ENCODE results near the gene FXYD7. TPM values are rescaled to one million over a fixed set of nuclear protein-coding genes. Genes with fewer than 3 reads are reported as not detected.

FXYD7 gene
- polyA plus RNA-seq, 3 donors, result 0.16 TPM; not detected in 2

DNA sequence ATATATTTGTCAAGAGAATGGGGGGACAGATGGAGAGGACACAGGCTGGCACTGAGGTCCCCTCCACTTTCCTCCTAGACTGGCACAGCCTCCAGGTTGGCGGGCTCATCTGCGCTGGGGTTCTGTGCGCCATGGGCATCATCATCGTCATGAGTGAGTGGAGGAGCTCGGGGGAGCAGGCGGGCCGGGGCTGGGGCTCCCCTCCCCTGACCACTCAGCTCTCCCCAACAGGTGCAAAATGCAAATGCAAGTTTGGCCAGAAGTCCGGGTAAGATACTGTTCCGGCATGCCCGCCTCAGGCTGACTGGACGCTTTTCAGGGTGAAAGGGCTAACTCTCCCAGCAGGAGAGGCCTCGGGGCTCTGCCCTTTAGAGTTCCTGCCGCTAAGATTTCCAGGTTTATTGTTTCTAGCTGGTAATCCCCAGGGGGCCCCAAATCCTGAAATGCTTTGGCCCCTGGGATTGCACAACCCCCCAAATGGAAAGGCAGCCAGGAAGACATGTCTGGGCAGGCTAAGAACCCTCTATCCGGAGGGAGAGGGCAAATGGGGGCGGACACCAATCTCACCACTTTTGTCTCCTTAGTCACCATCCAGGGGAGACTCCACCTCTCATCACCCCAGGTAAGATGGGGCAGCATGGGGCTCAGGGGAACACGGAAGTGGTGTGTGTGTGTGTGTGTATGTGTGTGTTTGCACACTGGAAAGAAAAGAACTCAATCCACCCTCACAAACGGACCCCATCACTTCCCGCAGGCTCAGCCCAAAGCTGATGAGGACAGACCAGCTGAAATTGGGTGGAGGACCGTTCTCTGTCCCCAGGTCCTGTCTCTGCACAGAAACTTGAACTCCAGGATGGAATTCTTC, 20.1 kb upstream of the FXYD7 start:
- H3K9me3 Mint-ChIP-seq, result peaks cover 0 to 2% (median 0%) of the 10 kb centered on the region in 7 donors
- no peaks in the 10 kb centered on the region for H3K36me3 Mint-ChIP-seq
- Histone ChIP-seq H4K20me1 (ENCODE audit: insufficient read depth, low read length) (no peaks in the 10 kb centered on the region), H3K4me1 (ENCODE audit: control insufficient read depth in 1 of 2, insufficient read depth in 2 of 2, low read length in 2 of 2) (peaks cover 32 to 40% of the 10 kb centered on the region in 2 donors), H3K79me2 (ENCODE audit: insufficient read depth, low read length) (no peaks in the 10 kb centered on the region), H3K27ac (ENCODE audit: low read depth in 1 of 2, low read length in 2 of 2) (no peak overlapping the region), H3K27me3 (ENCODE audit: control insufficient read depth in 2 of 2, insufficient read depth in 2 of 2, low read length in 2 of 2) (no peaks in the 10 kb centered on the region), H3K9me3 (replicated peaks in 1 of 2; ENCODE audit: control insufficient read depth in 1 of 2, insufficient read depth in 1 of 2, low read length in 2 of 2) (no peaks in the 10 kb centered on the region), H3K36me3 (replicated peaks in 1 of 2; ENCODE audit: control insufficient read depth in 1 of 2, insufficient read depth in 2 of 2, low read length in 2 of 2) (no peaks in the 10 kb centered on the region), H3K4me3 (replicated peaks in 1 of 3; ENCODE audit: low read depth in 2 of 3, low read length in 3 of 3) (no peak overlapping the region), H3K9ac (ENCODE audit: insufficient read depth, low read length, poor library complexity, severe bottlenecking) (no peak overlapping the region), H3K4me2 (replicated peaks; ENCODE audit: extremely low read depth, low read length, poor library complexity, severe bottlenecking) (no peak overlapping the region), H2AFZ (ENCODE audit: insufficient read depth, low read depth, low read length, poor library complexity, severe bottlenecking) (no peak overlapping the region)
- peak overlapping the region in 1 of 7 donors; percentile 10 for H3K27ac Mint-ChIP-seq
- H3K27me3 Mint-ChIP-seq (ENCODE audit: low read depth in 3 of 3), result peaks cover 5 to 22% (median 9%) of the 10 kb centered on the region in 3 donors
- intact Hi-C loops (cut with micrococcal nuclease), result no loop called here
- 96% methylated on average over 8 of the region's 19 CpGs for WGBS (ENCODE audit: insufficient coverage)
- peaks cover 42% of the 10 kb centered on the region for H3K4me1 Mint-ChIP-seq
- TF ChIP-seq, protein P1, sequence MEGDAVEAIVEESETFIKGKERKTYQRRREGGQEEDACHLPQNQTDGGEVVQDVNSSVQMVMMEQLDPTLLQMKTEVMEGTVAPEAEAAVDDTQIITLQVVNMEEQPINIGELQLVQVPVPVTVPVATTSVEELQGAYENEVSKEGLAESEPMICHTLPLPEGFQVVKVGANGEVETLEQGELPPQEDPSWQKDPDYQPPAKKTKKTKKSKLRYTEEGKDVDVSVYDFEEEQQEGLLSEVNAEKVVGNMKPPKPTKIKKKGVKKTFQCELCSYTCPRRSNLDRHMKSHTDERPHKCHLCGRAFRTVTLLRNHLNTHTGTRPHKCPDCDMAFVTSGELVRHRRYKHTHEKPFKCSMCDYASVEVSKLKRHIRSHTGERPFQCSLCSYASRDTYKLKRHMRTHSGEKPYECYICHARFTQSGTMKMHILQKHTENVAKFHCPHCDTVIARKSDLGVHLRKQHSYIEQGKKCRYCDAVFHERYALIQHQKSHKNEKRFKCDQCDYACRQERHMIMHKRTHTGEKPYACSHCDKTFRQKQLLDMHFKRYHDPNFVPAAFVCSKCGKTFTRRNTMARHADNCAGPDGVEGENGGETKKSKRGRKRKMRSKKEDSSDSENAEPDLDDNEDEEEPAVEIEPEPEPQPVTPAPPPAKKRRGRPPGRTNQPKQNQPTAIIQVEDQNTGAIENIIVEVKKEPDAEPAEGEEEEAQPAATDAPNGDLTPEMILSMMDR (IDR thresholded peaks at IDR 0.05), result no peak
- H3K4me3 Mint-ChIP-seq, result no peak overlapping the region
- no peak for DNase-seq

DNA sequence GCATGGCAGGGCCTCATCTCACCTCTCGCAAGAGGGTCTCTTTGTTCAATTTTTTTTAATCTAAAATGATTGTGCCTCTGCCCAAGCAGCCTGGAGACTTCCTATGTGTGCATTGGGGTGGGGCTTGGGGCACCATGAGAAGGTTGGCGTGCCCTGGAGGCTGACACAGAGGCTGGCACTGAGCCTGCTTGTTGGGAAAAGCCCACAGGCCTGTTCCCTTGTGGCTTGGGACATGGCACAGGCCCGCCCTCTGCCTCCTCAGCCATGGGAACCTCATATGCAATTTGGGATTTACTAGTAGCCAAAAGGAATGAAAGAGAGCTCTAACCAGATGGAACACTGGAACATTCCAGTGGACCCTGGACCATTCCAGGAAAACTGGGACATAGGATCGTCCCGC, 19.5 kb upstream of the FXYD7 start:
- no peak overlapping the region for H3K9ac ChIP-seq (ENCODE audit: insufficient read depth, low read length, poor library complexity, severe bottlenecking)
- no peak overlapping the region for H3K4me2 ChIP-seq (replicated peaks; ENCODE audit: extremely low read depth, low read length, poor library complexity, severe bottlenecking)
- DNase-seq, result no peak
- peaks cover 32 to 40% of the 10 kb centered on the region in 2 donors for H3K4me1 ChIP-seq (ENCODE audit: control insufficient read depth in 1 of 2, insufficient read depth in 2 of 2, low read length in 2 of 2)
- H3K27me3 ChIP-seq (ENCODE audit: control insufficient read depth in 2 of 2, insufficient read depth in 2 of 2, low read length in 2 of 2), result no peaks in the 10 kb centered on the region
- no peaks in the 10 kb centered on the region for H4K20me1 ChIP-seq (ENCODE audit: insufficient read depth, low read length)
- H3K9me3 ChIP-seq (replicated peaks in 1 of 2; ENCODE audit: control insufficient read depth in 1 of 2, insufficient read depth in 1 of 2, low read length in 2 of 2), result no peaks in the 10 kb centered on the region
- Mint-ChIP-seq H3K27ac (peak overlapping the region in 2 of 7 donors; percentile 17 to 45), H3K4me1 (peaks cover 41% of the 10 kb centered on the region), H3K9me3 (peaks cover 0 to 2% (median 0%) of the 10 kb centered on the region in 7 donors), H3K4me3 (no peak overlapping the region), H3K27me3 (ENCODE audit: low read depth in 3 of 3) (peaks cover 3 to 15% (median 3%) of the 10 kb centered on the region in 3 donors), H3K36me3 (no peaks in the 10 kb centered on the region)
- no peaks in the 10 kb centered on the region for H3K36me3 ChIP-seq (replicated peaks in 1 of 2; ENCODE audit: control insufficient read depth in 1 of 2, insufficient read depth in 2 of 2, low read length in 2 of 2)
- H3K27ac ChIP-seq (ENCODE audit: low read depth in 1 of 2, low read length in 2 of 2), result no peak overlapping the region
- H3K79me2 ChIP-seq (ENCODE audit: insufficient read depth, low read length), result no peaks in the 10 kb centered on the region
- intact Hi-C loops (cut with micrococcal nuclease), result no loop called here
- WGBS (ENCODE audit: insufficient coverage), result 70% methylated on average over 2 of the region's 5 CpGs
- H2AFZ ChIP-seq (ENCODE audit: insufficient read depth, low read depth, low read length, poor library complexity, severe bottlenecking), result peak overlapping the region; percentile 94
- no peak overlapping the region for H3K4me3 ChIP-seq (replicated peaks in 1 of 3; ENCODE audit: low read depth in 2 of 3, low read length in 3 of 3)
- TF ChIP-seq, protein P1 (IDR thresholded peaks at IDR 0.05), result no peak

Data from CD14-positive monocyte (primary cell).